Endodermal cell (in vitro differentiated cells): Measurements from ENCODE around the gene FOXK2. TPM values are rescaled to one million over a fixed set of nuclear protein-coding genes. Genes with fewer than 3 reads are reported as not detected.

Experiments used
- DNase-seq: peaks from one replicate; pipeline ENCODE4 v3.0.0-alpha.2; 2017
- H3K27ac ChIP-seq: 2 replicates; pipeline ENCODE4 v1.5.1; 2013; ENCODE audit warnings: mild to moderate bottlenecking, low read depth, low read length, moderate library complexity
- H3K27me3 ChIP-seq: 2 replicates; pipeline ENCODE4 v1.6.1; 2013; ENCODE audit warnings: mild to moderate bottlenecking, low read length, moderate library complexity; ENCODE audit not compliant: insufficient read depth, control insufficient read depth, poor library complexity, severe bottlenecking
- H3K36me3 ChIP-seq: 2 replicates; pipeline ENCODE4 v1.7.0; 2013; ENCODE audit warnings: mild to moderate bottlenecking, low read length, moderate library complexity; ENCODE audit not compliant: control insufficient read depth, insufficient read depth
- H3K4me1 ChIP-seq: one replicate; pipeline ENCODE4 v1.7.0; 2013; ENCODE audit warnings: low read length; ENCODE audit not compliant: control insufficient read depth, insufficient read depth
- H3K4me3 ChIP-seq: 2 replicates; pipeline ENCODE4 v1.5.1; 2013; ENCODE audit warnings: mild to moderate bottlenecking, low read length, moderate library complexity
- H3K9ac ChIP-seq: 2 replicates; pipeline ENCODE4 v1.6.1; 2013; ENCODE audit warnings: mild to moderate bottlenecking, low read length, moderate library complexity; ENCODE audit not compliant: poor library complexity, severe bottlenecking; ENCODE audit errors: extremely low read depth
- H3K9me3 ChIP-seq: 2 replicates; pipeline ENCODE4 v1.6.1; 2013; ENCODE audit warnings: mild to moderate bottlenecking, low read length, moderate library complexity; ENCODE audit not compliant: control insufficient read depth
- H3K27ac Mint-ChIP-seq: 2 replicates; pipeline ENCODE4 v1.8.0; 2020; ENCODE audit warnings: mixed read lengths
- H3K27me3 Mint-ChIP-seq: 2 replicates; pipeline ENCODE4 v1.8.0; 2021; ENCODE audit warnings: mild to moderate bottlenecking, mixed read lengths; ENCODE audit not compliant: insufficient read depth
- H3K36me3 Mint-ChIP-seq: 2 replicates; pipeline ENCODE4 v1.8.0; 2020; ENCODE audit warnings: low read depth, mixed read lengths
- H3K4me1 Mint-ChIP-seq: 2 replicates; pipeline ENCODE4 v1.8.0; 2020; ENCODE audit warnings: mixed read lengths
- H3K4me3 Mint-ChIP-seq: 2 replicates; pipeline ENCODE4 v1.8.0; 2020; ENCODE audit warnings: mild to moderate bottlenecking, moderate library complexity, mixed read lengths
- H3K9me3 Mint-ChIP-seq: 2 replicates; pipeline ENCODE4 v1.8.0; 2020; ENCODE audit warnings: mild to moderate bottlenecking, mixed read lengths
- CTCF ChIP-seq: fragments of 200-600 bp; sonication (generic); conservative IDR thresholded peaks from 2 replicates; pipeline ENCODE4 v1.5.0; 2021; ENCODE audit warnings: antibody characterized with exemption, mild to moderate bottlenecking
- WGBS, 2 experiments: methylation state at CpG; one replicate each; pipeline versions ENCODE4 v1.1.5 to v1.1.7; 2013; ENCODE audit warnings: missing lambda C conversion rate in 2 of 2, mixed read lengths in 1 of 2; ENCODE audit not compliant: insufficient coverage in 1 of 2, insufficient read length in 1 of 2; 5-methylcytosine and 5-hydroxymethylcytosine counted together
- total RNA-seq, 2 donors: library from RNA; stranded (reverse); fragmentation: NEBNext Ultra II Directional in 1 of 2; extraction: Animal tissue kit (Norgen Biotek cat#: 25700) in 1 of 2; gene quantifications; 2 replicates in 1 of 2; 3 replicates in 1 of 2; pipeline ENCODE4 v1.2.1, GENCODE V29; 2021

Gene FOXK2
- total RNA-seq, 2 donors from 2014 or later: 67.2 to 68.1 TPM

DNA sequence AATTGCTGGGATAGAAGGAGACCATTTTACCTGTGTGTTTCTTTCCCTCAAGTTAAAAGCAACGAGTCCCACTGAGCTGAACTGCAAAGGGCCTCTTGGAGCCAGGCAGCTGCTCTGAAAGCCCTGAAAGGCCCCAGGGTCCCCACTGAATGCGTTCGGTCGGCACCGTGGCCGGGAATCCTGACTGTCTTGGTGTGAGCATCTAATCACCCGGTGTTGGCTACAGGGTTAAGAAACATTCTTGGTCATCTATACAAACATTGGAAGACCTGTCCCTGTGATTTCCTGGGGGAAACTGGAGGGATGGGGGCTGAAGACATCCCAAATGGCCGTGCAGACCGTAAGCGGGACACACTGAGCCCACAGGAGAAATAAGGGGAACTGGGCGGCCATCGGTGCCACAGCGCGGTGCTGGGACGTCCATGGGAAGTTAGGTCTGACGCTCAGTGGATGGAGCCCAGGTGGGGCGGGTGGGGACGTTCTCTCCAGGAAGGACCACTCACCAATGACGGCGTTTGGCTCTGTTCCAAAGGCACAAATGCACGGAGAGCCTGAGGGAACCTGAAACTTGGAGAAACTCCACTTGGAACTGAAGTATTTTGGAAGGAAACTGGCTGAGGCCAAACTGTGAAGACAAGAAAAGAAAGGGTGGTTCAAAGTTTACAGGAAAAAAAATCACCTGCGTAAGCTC, 96.6 kb downstream of the FOXK2 start:
- Mint-ChIP-seq H3K9me3 (no peaks in the 10 kb centered on the region), H3K27me3 (no peaks in the 10 kb centered on the region), H3K27ac (no peak overlapping the region), H3K4me1 (no peaks in the 10 kb centered on the region), H3K4me3 (no peak overlapping the region), H3K36me3 (peaks cover 68% of the 10 kb centered on the region)
- no peak for TF ChIP-seq CTCF
- Histone ChIP-seq H3K27me3 (no peaks in the 10 kb centered on the region), H3K4me1 (no peaks in the 10 kb centered on the region), H3K9ac (no peak overlapping the region), H3K4me3 (no peak overlapping the region), H3K36me3 (peaks cover 70% of the 10 kb centered on the region), H3K9me3 (no peaks in the 10 kb centered on the region), H3K27ac (no peak overlapping the region)
- 96 to 99% methylated on average over 19 to 22 of the region's 22 CpGs for WGBS, 2 experiments
- DNase-seq: no peak

DNA sequence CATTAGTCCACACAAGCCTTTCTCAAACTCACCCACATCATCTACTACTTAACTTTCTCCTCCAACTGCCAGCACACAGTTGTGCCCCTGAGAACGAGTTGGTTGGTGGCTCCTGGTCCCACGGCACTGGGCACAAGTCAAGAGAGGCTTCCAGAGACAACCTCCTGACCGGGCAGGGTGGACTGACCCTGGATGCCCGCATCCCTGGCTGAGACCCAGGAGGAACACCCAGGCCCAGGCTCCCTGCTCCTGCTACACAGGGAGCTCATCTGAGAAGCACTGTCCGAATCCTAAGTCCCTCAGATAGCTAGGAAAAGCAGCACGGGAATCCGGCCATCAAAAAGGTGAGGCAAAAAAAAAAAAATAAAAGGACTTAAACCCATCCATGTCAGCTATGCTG, 99.7 kb downstream of the FOXK2 start:
- Mint-ChIP-seq H3K36me3 (peaks cover 65% of the 10 kb centered on the region), H3K9me3 (no peaks in the 10 kb centered on the region), H3K4me3 (no peak overlapping the region), H3K27ac (no peak overlapping the region), H3K27me3 (no peaks in the 10 kb centered on the region), H3K4me1 (no peaks in the 10 kb centered on the region)
- no peak for DNase-seq
- Histone ChIP-seq H3K9me3 (no peaks in the 10 kb centered on the region), H3K4me3 (no peak overlapping the region), H3K36me3 (peaks cover 69% of the 10 kb centered on the region), H3K4me1 (no peaks in the 10 kb centered on the region), H3K27ac (no peak overlapping the region), H3K27me3 (no peaks in the 10 kb centered on the region), H3K9ac (no peak overlapping the region)
- no peak for TF ChIP-seq CTCF
- 92 to 98% methylated on average over 7 of the region's 7 CpGs for WGBS, 2 experiments

DNA sequence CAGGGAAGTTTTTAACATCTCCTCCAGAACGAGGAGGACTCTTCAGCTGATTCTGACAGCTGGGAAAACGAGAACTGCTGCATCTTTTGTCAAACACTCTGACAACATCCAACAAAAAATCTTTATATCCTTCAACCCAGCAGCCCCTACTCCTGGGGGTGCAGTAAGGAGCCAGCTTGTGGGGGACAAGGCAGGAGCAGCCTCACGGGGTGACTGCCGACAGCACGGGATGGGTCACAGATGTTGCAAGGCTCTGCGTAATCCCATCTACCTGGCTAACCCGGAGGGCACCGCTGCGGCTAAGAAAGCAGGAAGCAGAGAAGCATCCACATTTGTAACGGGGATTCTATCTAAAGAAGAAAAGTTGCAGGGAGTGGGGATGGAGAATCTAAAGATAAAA, 100.1 kb downstream of the FOXK2 start:
- H3K36me3 Mint-ChIP-seq: peaks cover 64% of the 10 kb centered on the region
- H3K36me3 ChIP-seq: peaks cover 72% of the 10 kb centered on the region
- no peak overlapping the region for H3K27ac ChIP-seq
- no peaks in the 10 kb centered on the region for H3K9me3 Mint-ChIP-seq
- H3K4me1 Mint-ChIP-seq: no peaks in the 10 kb centered on the region
- H3K9ac ChIP-seq: no peak overlapping the region
- 93 to 97% methylated on average over 8 to 10 of the region's 10 CpGs for WGBS, 2 experiments
- no peaks in the 10 kb centered on the region for H3K27me3 Mint-ChIP-seq
- DNase-seq: no peak
- no peaks in the 10 kb centered on the region for H3K4me1 ChIP-seq
- H3K27me3 ChIP-seq: no peaks in the 10 kb centered on the region
- H3K4me3 Mint-ChIP-seq: no peak overlapping the region
- no peaks in the 10 kb centered on the region for H3K9me3 ChIP-seq
- no peak overlapping the region for H3K4me3 ChIP-seq
- no peak overlapping the region for H3K27ac Mint-ChIP-seq
- no peak for TF ChIP-seq CTCF
